ENCODE measurements around the gene HCN2. TPM values are rescaled to one million over a fixed set of nuclear protein-coding genes. Genes with fewer than 3 reads are reported as not detected.

The HCN2 gene
- total and polyA plus RNA-seq, 2 of the 13 experiments (the other 11 are each of a cell fraction or from before 2014, with no cell fraction given), result 0.01 TPM; not detected in 1

GRCh38 chr19:584240-585001 lies 5.3 kb upstream of the HCN2 start (continued):
- peak; percentile 62; the same call in 1 of the 2 replicates for TF ChIP-seq ZBTB7B (CRISPR knock-in tag; IDR thresholded peaks at IDR 0.05)
- TF ChIP-seq ZNF562 (CRISPR knock-in tag; IDR thresholded peaks at IDR 0.05; ENCODE audit: borderline replicate concordance), result no peak
- TF ChIP-seq ZBTB21 (CRISPR knock-in tag; IDR thresholded peaks at IDR 0.05), result no peak
- peak; percentile 61; the same call in 1 of the 2 replicates for TF ChIP-seq MAF1 (CRISPR knock-in tag; IDR thresholded peaks at IDR 0.05; ENCODE audit: borderline replicate concordance)
- no peak for TF ChIP-seq KLF12 (CRISPR knock-in tag; IDR thresholded peaks at IDR 0.05; ENCODE audit: borderline replicate concordance)
- TF ChIP-seq GATAD2A (CRISPR knock-in tag; IDR thresholded peaks at IDR 0.05), result peak; percentile 55; the same call in 1 of the 2 replicates
- no peak for TF ChIP-seq FOXK2 (IDR thresholded peaks at IDR 0.05)
- TF ChIP-seq CAMTA2 (CRISPR knock-in tag; IDR thresholded peaks at IDR 0.05; ENCODE audit: borderline replicate concordance), result no peak
- TF ChIP-seq POLR2AphosphoS5 (IDR thresholded peaks at IDR 0.05; ENCODE audit: low read depth, low read length), result peak; percentile 39
- peak; percentile 52; the same call in 1 of the 2 replicates for TF ChIP-seq ZFY (CRISPR knock-in tag; IDR thresholded peaks at IDR 0.05)
- 0 out of 2 replicates have a peak, but pooled peaks have one; percentile 30 for TF ChIP-seq ZNF713 (CRISPR knock-in tag; IDR thresholded peaks at IDR 0.05)
- TF ChIP-seq DNMT1 (CRISPR knock-in tag; IDR thresholded peaks at IDR 0.05), result 0 out of 2 replicates have a peak, but pooled peaks have one; percentile 16
- TF ChIP-seq HCFC1 (IDR thresholded peaks at IDR 0.05; ENCODE audit: low read depth, low read length), result no peak
- no peak for TF ChIP-seq ZNF557 (CRISPR knock-in tag; IDR thresholded peaks at IDR 0.05)
- TF ChIP-seq ZNF572 (CRISPR knock-in tag; IDR thresholded peaks at IDR 0.05), result peak; percentile 98; the same call in 1 of the 2 replicates
- TF ChIP-seq, protein P1, sequence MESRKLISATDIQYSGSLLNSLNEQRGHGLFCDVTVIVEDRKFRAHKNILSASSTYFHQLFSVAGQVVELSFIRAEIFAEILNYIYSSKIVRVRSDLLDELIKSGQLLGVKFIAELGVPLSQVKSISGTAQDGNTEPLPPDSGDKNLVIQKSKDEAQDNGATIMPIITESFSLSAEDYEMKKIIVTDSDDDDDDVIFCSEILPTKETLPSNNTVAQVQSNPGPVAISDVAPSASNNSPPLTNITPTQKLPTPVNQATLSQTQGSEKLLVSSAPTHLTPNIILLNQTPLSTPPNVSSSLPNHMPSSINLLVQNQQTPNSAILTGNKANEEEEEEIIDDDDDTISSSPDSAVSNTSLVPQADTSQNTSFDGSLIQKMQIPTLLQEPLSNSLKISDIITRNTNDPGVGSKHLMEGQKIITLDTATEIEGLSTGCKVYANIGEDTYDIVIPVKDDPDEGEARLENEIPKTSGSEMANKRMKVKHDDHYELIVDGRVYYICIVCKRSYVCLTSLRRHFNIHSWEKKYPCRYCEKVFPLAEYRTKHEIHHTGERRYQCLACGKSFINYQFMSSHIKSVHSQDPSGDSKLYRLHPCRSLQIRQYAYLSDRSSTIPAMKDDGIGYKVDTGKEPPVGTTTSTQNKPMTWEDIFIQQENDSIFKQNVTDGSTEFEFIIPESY (CRISPR knock-in tag; IDR thresholded peaks at IDR 0.05), result peak; percentile 65
- TF ChIP-seq ARID3A (IDR thresholded peaks at IDR 0.05; ENCODE audit: low read depth, low read length), result no peak
- no peak for TF ChIP-seq TERF1 (CRISPR knock-in tag; IDR thresholded peaks at IDR 0.05)
- TF ChIP-seq KLF6 (CRISPR knock-in tag; IDR thresholded peaks at IDR 0.05), result 0 out of 2 replicates have a peak, but pooled peaks have one; percentile 50
- TF ChIP-seq ZNF639 (CRISPR knock-in tag; conservative IDR thresholded peaks at IDR 0.05), result no peak
- TF ChIP-seq ZNF337 (CRISPR knock-in tag; IDR thresholded peaks at IDR 0.05; ENCODE audit: borderline replicate concordance, low read depth), result 0 out of 2 replicates have a peak, but pooled peaks have one; percentile 87
- peak; percentile 40; the same call in 1 of the 2 replicates for TF ChIP-seq ZNF605 (CRISPR knock-in tag; IDR thresholded peaks at IDR 0.05)
- no peak for TF ChIP-seq FOXP1 (IDR thresholded peaks at IDR 0.05)
- TF ChIP-seq FOXP1 (CRISPR knock-in tag; IDR thresholded peaks at IDR 0.05), result no peak
- 0 out of 2 replicates have a peak, but pooled peaks have one; percentile 56 for TF ChIP-seq ZBTB20 (CRISPR knock-in tag; IDR thresholded peaks at IDR 0.05; ENCODE audit: borderline replicate concordance, low read depth)

Measured in HepG2 (cell line).